Prostate gland (tissue), 2 donors: ENCODE results near the gene NUP205. TPM values are rescaled to one million over a fixed set of nuclear protein-coding genes. Genes with fewer than 3 reads are reported as not detected.
A peak's percentile ranks its signal among the peaks of the same experiment; 100 is the strongest.

Experiments used
- DNase-seq: peaks from one replicate; pipeline ENCODE4 v3.0.0-alpha.2; 2019; ENCODE audit warnings: low spot score
- H3K27ac ChIP-seq, 2 donors: fragments of 200-600 bp; sonication (generic); 2 replicates each; pipeline ENCODE4 v1.5.1; 2017 to 2019
- H3K27me3 ChIP-seq: fragments of 200-600 bp; sonication (generic); replicated peaks from 2 replicates; pipeline ENCODE4 v1.5.1; 2019; ENCODE audit not compliant: insufficient read depth
- H3K36me3 ChIP-seq, 2 donors: fragments of 200-600 bp; sonication (generic); 1 replicate in 1 of 2; 2 replicates in 1 of 2; pipeline versions ENCODE4 v1.5.1 to v1.8.1; 2017 to 2019
- H3K4me1 ChIP-seq: fragments of 200-600 bp; sonication (generic); replicated peaks from 2 replicates; pipeline ENCODE4 v1.5.1; 2019
- H3K4me3 ChIP-seq, 2 donors: fragments of 200-600 bp; sonication (generic); 2 replicates each; pipeline ENCODE4 v1.5.1; 2017 to 2019
- H3K9me3 ChIP-seq: fragments of 200-600 bp; sonication (generic); 2 replicates; pipeline ENCODE4 v1.5.1; 2017
- POLR2A ChIP-seq: fragments of 450-650 bp; IDR thresholded peaks from one replicate; pipeline ENCODE4 v1.6.1; 2016; ENCODE audit warnings: antibody characterized with exemption, mild to moderate bottlenecking
- POLR2AphosphoS5 ChIP-seq: sonication (generic); formaldehyde crosslinking; IDR thresholded peaks from one replicate; pipeline ENCODE4 v1.6.1; 2017; ENCODE audit warnings: antibody characterized with exemption
- WGBS: methylation state at CpG from one replicate; pipeline ENCODE4 v1.1.5; 2018; 5-methylcytosine and 5-hydroxymethylcytosine counted together
- intact Hi-C: fragments of 100-400 bp; cut with DNase I; formaldehyde crosslinking; loops from one replicate; pipeline ENCODE4 v1.14.2; 2022
- total RNA-seq, 2 donors: library from RNA; depleted of rRNA; stranded (reverse); fragments of >200 nt; gene quantifications; one replicate each; pipeline ENCODE4 v1.1.0, GENCODE V29; 2016
- TF ChIP-seq, protein P1 (sequence below), 4 experiments: fragments of 200-600 bp in 2 of 4; fragments of 450-650 bp in 2 of 4; sonication (generic) in 2 of 4; IDR thresholded peaks; 1 replicate in 3 of 4; 2 replicates in 1 of 4; pipeline ENCODE4 v1.5.1; 2016 to 2019; ENCODE audit warnings: antibody characterized with exemption in 4 of 4, mild to moderate bottlenecking in 2 of 4, moderate library complexity in 2 of 4

Gene NUP205, protein sequence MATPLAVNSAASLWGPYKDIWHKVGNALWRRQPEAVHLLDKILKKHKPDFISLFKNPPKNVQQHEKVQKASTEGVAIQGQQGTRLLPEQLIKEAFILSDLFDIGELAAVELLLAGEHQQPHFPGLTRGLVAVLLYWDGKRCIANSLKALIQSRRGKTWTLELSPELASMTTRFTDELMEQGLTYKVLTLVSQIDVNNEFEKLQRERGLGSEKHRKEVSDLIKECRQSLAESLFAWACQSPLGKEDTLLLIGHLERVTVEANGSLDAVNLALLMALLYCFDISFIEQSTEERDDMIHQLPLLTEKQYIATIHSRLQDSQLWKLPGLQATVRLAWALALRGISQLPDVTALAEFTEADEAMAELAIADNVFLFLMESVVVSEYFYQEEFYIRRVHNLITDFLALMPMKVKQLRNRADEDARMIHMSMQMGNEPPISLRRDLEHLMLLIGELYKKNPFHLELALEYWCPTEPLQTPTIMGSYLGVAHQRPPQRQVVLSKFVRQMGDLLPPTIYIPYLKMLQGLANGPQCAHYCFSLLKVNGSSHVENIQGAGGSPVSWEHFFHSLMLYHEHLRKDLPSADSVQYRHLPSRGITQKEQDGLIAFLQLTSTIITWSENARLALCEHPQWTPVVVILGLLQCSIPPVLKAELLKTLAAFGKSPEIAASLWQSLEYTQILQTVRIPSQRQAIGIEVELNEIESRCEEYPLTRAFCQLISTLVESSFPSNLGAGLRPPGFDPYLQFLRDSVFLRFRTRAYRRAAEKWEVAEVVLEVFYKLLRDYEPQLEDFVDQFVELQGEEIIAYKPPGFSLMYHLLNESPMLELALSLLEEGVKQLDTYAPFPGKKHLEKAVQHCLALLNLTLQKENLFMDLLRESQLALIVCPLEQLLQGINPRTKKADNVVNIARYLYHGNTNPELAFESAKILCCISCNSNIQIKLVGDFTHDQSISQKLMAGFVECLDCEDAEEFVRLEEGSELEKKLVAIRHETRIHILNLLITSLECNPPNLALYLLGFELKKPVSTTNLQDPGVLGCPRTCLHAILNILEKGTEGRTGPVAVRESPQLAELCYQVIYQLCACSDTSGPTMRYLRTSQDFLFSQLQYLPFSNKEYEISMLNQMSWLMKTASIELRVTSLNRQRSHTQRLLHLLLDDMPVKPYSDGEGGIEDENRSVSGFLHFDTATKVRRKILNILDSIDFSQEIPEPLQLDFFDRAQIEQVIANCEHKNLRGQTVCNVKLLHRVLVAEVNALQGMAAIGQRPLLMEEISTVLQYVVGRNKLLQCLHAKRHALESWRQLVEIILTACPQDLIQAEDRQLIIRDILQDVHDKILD (N-terminal part only)
- 10 to 100 TPM; 33.1 to 62.4 TPM for total RNA-seq

- Histone ChIP-seq H3K36me3 (no peaks in the 10 kb centered on the region), H3K9me3 (no peaks in the 10 kb centered on the region), H3K4me3 (peak within 1 kb of the TSS; percentile 59 to 78), H3K27ac (peak within 1 kb of the TSS; percentile 83 to 96), H3K27me3 (no peaks in the 10 kb centered on the region), H3K4me1 (no peaks in the 10 kb centered on the region)
- DNase-seq, result peak; percentile 44
- 2% methylated on average over 38 of the region's 38 CpGs for WGBS
- intact Hi-C loops, result loop anchor here (2.0 kb wide), 1 partner anchor 273 kb away; no protein-coding TSS in a partner anchor
- TF ChIP-seq, protein P1, sequence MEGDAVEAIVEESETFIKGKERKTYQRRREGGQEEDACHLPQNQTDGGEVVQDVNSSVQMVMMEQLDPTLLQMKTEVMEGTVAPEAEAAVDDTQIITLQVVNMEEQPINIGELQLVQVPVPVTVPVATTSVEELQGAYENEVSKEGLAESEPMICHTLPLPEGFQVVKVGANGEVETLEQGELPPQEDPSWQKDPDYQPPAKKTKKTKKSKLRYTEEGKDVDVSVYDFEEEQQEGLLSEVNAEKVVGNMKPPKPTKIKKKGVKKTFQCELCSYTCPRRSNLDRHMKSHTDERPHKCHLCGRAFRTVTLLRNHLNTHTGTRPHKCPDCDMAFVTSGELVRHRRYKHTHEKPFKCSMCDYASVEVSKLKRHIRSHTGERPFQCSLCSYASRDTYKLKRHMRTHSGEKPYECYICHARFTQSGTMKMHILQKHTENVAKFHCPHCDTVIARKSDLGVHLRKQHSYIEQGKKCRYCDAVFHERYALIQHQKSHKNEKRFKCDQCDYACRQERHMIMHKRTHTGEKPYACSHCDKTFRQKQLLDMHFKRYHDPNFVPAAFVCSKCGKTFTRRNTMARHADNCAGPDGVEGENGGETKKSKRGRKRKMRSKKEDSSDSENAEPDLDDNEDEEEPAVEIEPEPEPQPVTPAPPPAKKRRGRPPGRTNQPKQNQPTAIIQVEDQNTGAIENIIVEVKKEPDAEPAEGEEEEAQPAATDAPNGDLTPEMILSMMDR (IDR thresholded peaks at IDR 0.05), result peak in 2 of 4 experiments; percentile 30 to 45
- TF ChIP-seq POLR2A (peak; percentile 24), POLR2AphosphoS5 (peak; percentile 69)
Measured at GRCh38 chr7:135557455-135558336, at the start of gene NUP205. NUP205 (plus strand) TSS chr7:135557917; CDS start chr7:135557945, 28 bp downstream.

- no peaks in the 10 kb centered on the region for H3K27me3 ChIP-seq
- intact Hi-C loops, result no loop called here
Measured at GRCh38 chr7:135508883-135509588, 48.7 kb upstream of the NUP205 start.

GRCh38 chr7:135509589-135509838 is 48.2 kb upstream of the NUP205 start:
- no peaks in the 10 kb centered on the region for H3K4me1 ChIP-seq
- TF ChIP-seq POLR2A, result no peak
- TF ChIP-seq POLR2AphosphoS5, result no peak
- TF ChIP-seq, protein P1 (IDR thresholded peaks at IDR 0.05), result no peak

More at GRCh38 chr7:135508883-135509588, 48.7 kb upstream of the NUP205 start:
- H3K27ac ChIP-seq, result peak overlapping the region; percentile 92 to 93
- WGBS, result under 1% methylated on average over 17 of the region's 17 CpGs
- no peaks in the 10 kb centered on the region for H3K36me3 ChIP-seq
- peak overlapping the region; percentile 62 to 76 for H3K4me3 ChIP-seq
- TF ChIP-seq, protein P1 (IDR thresholded peaks at IDR 0.05), result no peak
- TF ChIP-seq POLR2AphosphoS5 (no peak), POLR2A (no peak)
- H3K4me1 ChIP-seq, result no peaks in the 10 kb centered on the region
- H3K9me3 ChIP-seq, result no peaks in the 10 kb centered on the region
- peak; percentile 7 for DNase-seq

More at GRCh38 chr7:135509589-135509838, 48.2 kb upstream of the NUP205 start:
- no peaks in the 10 kb centered on the region for H3K36me3 ChIP-seq
- H3K27ac ChIP-seq, result peak overlapping the region; percentile 92 to 93
- 0% methylated on average over 14 of the region's 14 CpGs for WGBS
- DNase-seq, result no peak
- H3K4me3 ChIP-seq, result peak overlapping the region; percentile 62 to 76
- intact Hi-C loops, result no loop called here
- no peaks in the 10 kb centered on the region for H3K9me3 ChIP-seq
- H3K27me3 ChIP-seq, result no peaks in the 10 kb centered on the region
